Trophoblast cell (in vitro differentiated cells and primary cell): ENCODE measurements around the gene GPR42.
"Not testable (repeated sequence)": the region's sequence is repeated elsewhere in the genome, so short reads cannot be mapped to it uniquely, and the experiment has no call there.

Experiments
- DNase-seq, 2 donors: peaks; one replicate each; pipeline ENCODE4 v3.0.0-alpha.2; 2016
- H2AFZ ChIP-seq: 2 replicates; pipeline ENCODE4 v1.6.1; 2013; ENCODE audit warnings: low read length, moderate library complexity, mild to moderate bottlenecking; ENCODE audit not compliant: insufficient read depth, poor library complexity
- H2AK5ac ChIP-seq: 2 replicates; pipeline ENCODE4 v1.6.1; 2013; ENCODE audit warnings: mild to moderate bottlenecking, low read length
- H2BK120ac ChIP-seq: 2 replicates; pipeline ENCODE4 v1.6.1; 2013; ENCODE audit warnings: low read length, mild to moderate bottlenecking, moderate library complexity; ENCODE audit not compliant: insufficient read depth, poor library complexity
- H2BK12ac ChIP-seq: 2 replicates; pipeline ENCODE4 v1.6.1; 2013; ENCODE audit warnings: mild to moderate bottlenecking, low read length, moderate library complexity
- H2BK5ac ChIP-seq: 2 replicates; pipeline ENCODE4 v1.6.1; 2013; ENCODE audit warnings: low read length, low read depth, moderate library complexity, mild to moderate bottlenecking; ENCODE audit not compliant: poor library complexity
- H3K14ac ChIP-seq: 2 replicates; pipeline ENCODE4 v1.6.1; 2013; ENCODE audit warnings: mild to moderate bottlenecking, low read length
- H3K18ac ChIP-seq: 2 replicates; pipeline ENCODE4 v1.6.1; 2013; ENCODE audit warnings: mild to moderate bottlenecking, low read length
- H3K23ac ChIP-seq: 2 replicates; pipeline ENCODE4 v1.6.1; 2013; ENCODE audit warnings: low read length
- H3K27ac ChIP-seq: 2 replicates; pipeline ENCODE4 v1.5.1; 2013; ENCODE audit warnings: low read depth, mild to moderate bottlenecking, inconsistent platforms, low read length, moderate library complexity
- H3K27me3 ChIP-seq: 2 replicates; pipeline ENCODE4 v1.6.1; 2013; ENCODE audit warnings: inconsistent platforms, mild to moderate bottlenecking, low read length, moderate library complexity; ENCODE audit not compliant: insufficient read depth
- H3K36me3 ChIP-seq, 2 experiments: 1 replicate in 1 of 2; 2 replicates in 1 of 2; pipeline ENCODE4 v1.6.1; 2013; ENCODE audit warnings: low read length in 2 of 2, mild to moderate bottlenecking in 2 of 2, moderate library complexity in 1 of 2; ENCODE audit not compliant: insufficient read depth in 2 of 2, control insufficient read depth in 1 of 2
- H3K4ac ChIP-seq: 2 replicates; pipeline ENCODE4 v1.6.1; 2013; ENCODE audit warnings: low read depth, mild to moderate bottlenecking, low read length, moderate library complexity
- H3K4me1 ChIP-seq, 2 experiments: 1 replicate in 1 of 2; 2 replicates in 1 of 2; pipeline ENCODE4 v1.6.1; 2013; ENCODE audit warnings: low read length in 2 of 2, mild to moderate bottlenecking in 2 of 2, moderate library complexity in 1 of 2; ENCODE audit not compliant: insufficient read depth in 2 of 2, control insufficient read depth in 1 of 2
- H3K4me2 ChIP-seq: 2 replicates; pipeline ENCODE4 v1.6.1; 2013; ENCODE audit warnings: inconsistent platforms, mild to moderate bottlenecking, low read length, moderate library complexity
- H3K4me3 ChIP-seq: 2 replicates; pipeline ENCODE4 v1.5.1; 2013; ENCODE audit warnings: mild to moderate bottlenecking, low read depth, low read length, inconsistent platforms
- H3K79me1 ChIP-seq: one replicate; pipeline ENCODE4 v1.6.1; 2013; ENCODE audit warnings: low read length
- H3K79me2 ChIP-seq: 2 replicates; pipeline ENCODE4 v1.6.1; 2013; ENCODE audit warnings: low read length, mild to moderate bottlenecking; ENCODE audit not compliant: control insufficient read depth, insufficient read depth, poor library complexity
- H3K9ac ChIP-seq: 2 replicates; pipeline ENCODE4 v1.6.1; 2013; ENCODE audit warnings: mild to moderate bottlenecking, low read length
- H3K9me3 ChIP-seq: 2 replicates; pipeline ENCODE4 v1.6.1; 2013; ENCODE audit warnings: low read depth, mild to moderate bottlenecking, control low read depth, inconsistent platforms, low read length; ENCODE audit not compliant: insufficient read depth
- H4K12ac ChIP-seq: 2 replicates; pipeline ENCODE4 v1.6.1; 2013; ENCODE audit warnings: low read depth, mild to moderate bottlenecking, low read length, moderate library complexity
- H4K8ac ChIP-seq: 2 replicates; pipeline ENCODE4 v1.6.1; 2013; ENCODE audit warnings: low read depth, mild to moderate bottlenecking, low read length, moderate library complexity
- H4K91ac ChIP-seq: one replicate; pipeline ENCODE4 v1.6.1; 2013; ENCODE audit warnings: low read depth, mild to moderate bottlenecking, low read length, moderate library complexity
- WGBS: extraction: QIAGEN DNeasy Blood & Tissue Kit; methylation state at CpG from one replicate; pipeline ENCODE4 v1.1.7; 2013; ENCODE audit warnings: missing lambda C conversion rate; ENCODE audit not compliant: insufficient read length, insufficient coverage; ENCODE audit errors: extremely low coverage; 5-methylcytosine and 5-hydroxymethylcytosine counted together

GPR42 gene

DNA sequence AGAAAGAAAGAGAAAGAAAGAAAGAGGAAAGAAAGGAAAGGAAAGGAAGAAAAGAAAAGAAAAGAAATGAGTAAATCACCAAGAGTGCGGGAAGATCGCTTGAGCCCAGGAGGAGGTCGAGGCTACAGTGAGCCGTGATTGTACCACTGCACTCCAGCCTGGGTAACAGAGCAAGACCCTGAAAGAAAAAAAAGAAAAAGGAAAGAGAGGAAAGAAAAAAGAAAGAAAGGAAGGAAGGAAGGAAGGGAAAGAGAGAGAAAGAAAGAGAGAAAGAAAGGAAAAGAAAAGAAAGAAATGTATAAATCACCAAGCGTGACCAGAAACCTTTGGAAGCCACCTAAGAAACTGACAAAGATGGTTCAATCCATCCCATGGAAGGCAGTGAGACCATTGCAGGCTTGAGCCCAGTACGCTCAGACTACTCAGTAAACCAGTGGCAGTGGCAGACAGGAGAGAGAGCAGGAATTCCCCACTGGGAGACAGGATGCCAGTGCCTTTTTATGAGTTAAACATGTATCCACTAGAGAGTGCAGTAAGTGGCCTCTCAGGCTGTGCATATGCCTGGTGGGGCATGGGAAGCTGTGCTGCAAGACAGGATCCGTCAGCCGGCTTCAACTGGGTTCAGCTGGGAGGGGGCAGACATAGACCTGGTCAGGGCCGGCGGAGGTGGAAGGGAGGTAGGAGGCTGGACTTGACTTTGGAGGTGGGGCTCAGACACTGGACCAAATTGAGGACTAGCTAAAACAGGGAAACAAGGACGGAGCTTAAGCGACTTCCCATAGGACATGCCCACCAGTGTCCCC, 4.8 kb downstream of the GPR42 start:
- Histone ChIP-seq H3K27ac (no peak overlapping the region), H3K18ac (no peak overlapping the region), H3K79me1 (no peaks in the 10 kb centered on the region), H2BK12ac (no peak overlapping the region), H3K27me3 (peaks cover 3% of the 10 kb centered on the region), H4K91ac (no peak overlapping the region), H3K9me3 (peaks cover 2% of the 10 kb centered on the region), H3K79me2 (no peaks in the 10 kb centered on the region), H3K36me3 (no peaks in the 10 kb centered on the region), H3K9ac (no peak overlapping the region), H2AK5ac (no peak overlapping the region), H3K4me1 (no peaks in the 10 kb centered on the region), H2AFZ (no peak overlapping the region), H4K8ac (no peak overlapping the region), H3K14ac (no peak overlapping the region), H2BK120ac (no peak overlapping the region), H4K12ac (no peak overlapping the region), H3K4me2 (no peak overlapping the region), H3K23ac (no peak overlapping the region), H3K4ac (no peak overlapping the region), H3K4me3 (no peak overlapping the region), H2BK5ac (no peak overlapping the region)
- no peak for DNase-seq
- WGBS: no CpG with 5 or more reads among the region's 12 CpGs

DNA sequence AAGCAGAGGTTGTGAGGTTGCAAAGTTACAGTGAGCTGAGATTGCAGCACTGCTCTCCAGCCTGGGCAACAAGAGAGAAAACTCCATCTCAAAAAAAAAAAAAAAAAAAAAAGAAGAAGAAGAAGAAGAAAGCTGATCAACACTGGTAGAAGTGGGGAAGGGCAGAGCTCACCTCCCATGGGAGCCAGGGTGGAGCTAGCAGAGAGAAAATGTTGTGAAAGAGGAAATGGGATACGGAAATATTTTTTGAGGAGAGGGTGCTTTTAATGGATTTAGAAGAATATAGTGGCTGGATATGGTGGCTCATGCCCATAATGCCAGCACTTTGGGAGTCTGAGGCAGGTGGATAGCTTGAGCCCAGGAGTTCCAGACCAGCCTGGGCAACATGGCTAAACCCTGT, 6.8 kb downstream of the GPR42 start:
- 100% methylated on average over 1 of the region's 1 CpG for WGBS
- H3K9ac ChIP-seq: no peak overlapping the region
- H3K4me1 ChIP-seq: no peaks in the 10 kb centered on the region
- H2BK12ac ChIP-seq: no peak overlapping the region
- H2AFZ ChIP-seq: no peak overlapping the region
- DNase-seq: no peak
- no peak overlapping the region for H3K4ac ChIP-seq
- H3K9me3 ChIP-seq: peaks cover 6% of the 10 kb centered on the region
- no peak overlapping the region for H4K8ac ChIP-seq
- H4K91ac ChIP-seq: no peak overlapping the region
- no peak overlapping the region for H3K23ac ChIP-seq
- no peak overlapping the region for H4K12ac ChIP-seq
- H3K4me2 ChIP-seq: no peak overlapping the region
- H3K27ac ChIP-seq: no peak overlapping the region
- H2BK120ac ChIP-seq: no peak overlapping the region
- no peak overlapping the region for H3K4me3 ChIP-seq
- no peak overlapping the region for H2BK5ac ChIP-seq
- peaks cover 3% of the 10 kb centered on the region for H3K27me3 ChIP-seq
- no peak overlapping the region for H3K18ac ChIP-seq
- H3K79me1 ChIP-seq: no peaks in the 10 kb centered on the region
- H3K36me3 ChIP-seq: no peaks in the 10 kb centered on the region
- no peak overlapping the region for H2AK5ac ChIP-seq
- H3K79me2 ChIP-seq: no peaks in the 10 kb centered on the region
- H3K14ac ChIP-seq: no peak overlapping the region

DNA sequence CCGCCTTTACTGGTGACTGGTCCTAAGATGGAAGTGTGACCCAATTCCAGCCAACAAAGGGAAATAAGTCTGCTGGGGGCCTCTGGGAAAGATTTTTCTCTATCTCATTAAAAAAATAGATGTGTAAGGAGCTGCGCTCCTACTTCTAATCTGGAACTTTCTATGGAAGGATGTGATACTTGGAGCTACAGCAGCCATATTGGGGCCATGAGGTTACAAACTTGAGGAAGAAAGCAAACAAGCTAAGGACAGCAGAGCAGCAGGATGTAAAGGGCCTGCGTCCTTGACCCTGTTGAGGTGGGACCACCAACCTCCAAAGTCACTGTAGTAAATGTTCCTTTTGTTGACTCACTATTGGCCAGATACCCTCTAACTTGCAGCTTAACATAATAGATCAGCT, 7.5 kb downstream of the GPR42 start:
- H3K27ac ChIP-seq: no peak overlapping the region
- H3K23ac ChIP-seq: no peak overlapping the region
- no peak overlapping the region for H3K18ac ChIP-seq
- no peak overlapping the region for H4K8ac ChIP-seq
- no peaks in the 10 kb centered on the region for H3K4me1 ChIP-seq
- no peak overlapping the region for H3K9ac ChIP-seq
- H3K27me3 ChIP-seq: peaks cover 3% of the 10 kb centered on the region
- no peaks in the 10 kb centered on the region for H3K79me2 ChIP-seq
- no peak overlapping the region for H2BK120ac ChIP-seq
- no peak overlapping the region for H2AK5ac ChIP-seq
- no peak for DNase-seq
- no peak overlapping the region for H4K91ac ChIP-seq
- no peak overlapping the region for H3K14ac ChIP-seq
- H3K79me1 ChIP-seq: no peaks in the 10 kb centered on the region
- no CpG with 5 or more reads among the region's 3 CpGs for whole genome bisulfite sequencing
- no peak overlapping the region for H2BK12ac ChIP-seq
- no peak overlapping the region for H2AFZ ChIP-seq
- no peak overlapping the region for H3K4me2 ChIP-seq
- H3K4ac ChIP-seq: no peak overlapping the region
- H2BK5ac ChIP-seq: no peak overlapping the region
- H3K36me3 ChIP-seq: no peaks in the 10 kb centered on the region
- peaks cover 8% of the 10 kb centered on the region for H3K9me3 ChIP-seq
- no peak overlapping the region for H4K12ac ChIP-seq
- H3K4me3 ChIP-seq: no peak overlapping the region

DNA sequence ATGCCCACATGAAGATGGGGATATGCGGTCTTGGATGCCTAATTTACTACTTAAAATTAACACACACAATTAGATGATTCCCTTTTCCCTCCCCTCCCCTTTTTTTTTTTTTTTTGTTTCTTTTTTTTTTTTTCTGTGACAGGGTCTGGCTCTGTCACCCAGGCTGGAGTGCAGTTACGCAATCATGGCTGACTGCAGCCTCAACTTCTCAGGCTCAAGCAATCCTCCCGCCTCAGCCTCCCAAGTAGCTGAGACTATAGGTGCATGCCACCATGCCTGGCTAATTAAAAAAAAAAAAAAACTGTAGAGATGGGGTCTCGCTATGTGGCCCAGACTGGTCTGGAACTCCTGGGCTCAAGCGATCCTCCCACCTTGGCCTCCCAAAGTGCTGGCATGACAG, 8.7 kb downstream of the GPR42 start:
- not testable (repeated sequence) for H2BK12ac ChIP-seq, H3K23ac ChIP-seq, H3K4me1 ChIP-seq, DNase-seq, H3K18ac ChIP-seq, H2AFZ ChIP-seq, H3K14ac ChIP-seq, H4K91ac ChIP-seq, H3K9ac ChIP-seq, H3K4me2 ChIP-seq, H2AK5ac ChIP-seq, H2BK5ac ChIP-seq, H3K27ac ChIP-seq, H3K36me3 ChIP-seq, H2BK120ac ChIP-seq, H4K8ac ChIP-seq, H3K79me2 ChIP-seq, H4K12ac ChIP-seq, H3K79me1 ChIP-seq, H3K4me3 ChIP-seq, H3K27me3 ChIP-seq, H3K4ac ChIP-seq
- H3K9me3 ChIP-seq: peaks cover 10% of the 10 kb centered on the region
- no CpG with 5 or more reads among the region's 5 CpGs for WGBS
